OCI-LY3 (cell line): Measurements from ENCODE around the gene RIN1.

Experiments used
- CTCF ChIP-seq: fragments of 200-600, 300-600 bp; sonication (generic); IDR thresholded peaks from 2 replicates; pipeline ENCODE4 v1.5.1; 2014; ENCODE audit warnings: antibody characterized with exemption, low read length, low read depth
- EZH2phosphoT487 ChIP-seq: fragments of 200-600 bp; shearing (Covaris generic); IDR thresholded peaks from 2 replicates; pipeline ENCODE4 v1.6.1; 2018; ENCODE audit warnings: antibody characterized with exemption, mixed run types, low read depth

DNA sequence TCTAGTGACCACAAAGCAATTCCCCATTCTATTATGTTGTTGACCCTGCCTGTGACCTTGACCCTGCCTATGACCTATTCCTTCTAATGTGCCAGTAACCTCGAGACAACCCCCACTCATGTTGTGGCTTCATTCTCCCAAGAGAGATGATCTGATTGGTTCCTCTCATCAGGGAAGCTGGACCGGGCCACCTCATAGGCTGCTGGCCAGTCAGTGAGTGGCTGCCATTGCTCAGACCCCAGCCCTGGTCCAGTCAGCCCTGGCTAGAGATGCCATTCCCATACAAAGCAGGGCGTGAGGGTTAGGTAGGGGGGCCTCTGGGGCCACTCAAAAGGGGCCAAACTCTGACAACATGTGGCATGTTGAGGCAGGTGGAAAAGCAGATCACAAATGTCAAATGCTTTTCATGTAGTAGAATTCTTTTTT lies 23.4 kb upstream of the RIN1 start:
- TF ChIP-seq CTCF = no peak
- TF ChIP-seq EZH2phosphoT487 = no peak
